ENCODE measurements around the gene SH2D3C.

The SH2D3C gene

DNA sequence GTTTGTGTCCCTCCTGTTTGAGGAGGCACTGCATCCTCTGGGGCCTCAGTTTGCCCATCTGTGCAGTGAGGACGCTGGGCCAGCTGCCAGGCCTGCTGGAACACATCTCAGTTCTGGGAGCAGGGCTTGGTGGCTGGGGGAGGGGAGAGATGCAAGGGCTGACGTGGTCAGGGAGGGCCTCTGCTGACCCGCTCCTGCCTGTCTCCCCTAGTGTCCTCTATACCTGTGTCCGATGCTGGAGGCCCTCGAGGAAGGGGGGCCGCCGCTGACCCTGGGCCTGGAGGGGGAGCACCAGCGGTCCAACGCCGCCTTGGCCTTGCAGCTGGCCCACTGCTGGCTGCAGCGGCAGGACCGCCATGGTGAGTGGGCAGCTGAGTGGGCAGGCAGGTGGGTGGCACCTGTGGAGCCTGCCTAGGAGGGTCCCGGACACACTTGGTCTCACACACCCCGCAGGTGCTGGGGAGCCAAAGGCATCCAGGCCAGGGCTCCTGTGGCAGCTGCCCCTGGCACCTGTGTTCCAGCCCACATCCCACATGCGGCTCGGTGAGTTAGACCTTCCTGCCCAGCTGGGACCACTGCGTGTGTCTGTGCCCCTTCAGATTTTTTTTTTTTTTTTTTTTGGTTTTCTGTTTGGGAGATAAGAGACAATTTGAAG, 30.0 kb upstream of the SH2D3C start:
- DNase-seq: no peak

DNA sequence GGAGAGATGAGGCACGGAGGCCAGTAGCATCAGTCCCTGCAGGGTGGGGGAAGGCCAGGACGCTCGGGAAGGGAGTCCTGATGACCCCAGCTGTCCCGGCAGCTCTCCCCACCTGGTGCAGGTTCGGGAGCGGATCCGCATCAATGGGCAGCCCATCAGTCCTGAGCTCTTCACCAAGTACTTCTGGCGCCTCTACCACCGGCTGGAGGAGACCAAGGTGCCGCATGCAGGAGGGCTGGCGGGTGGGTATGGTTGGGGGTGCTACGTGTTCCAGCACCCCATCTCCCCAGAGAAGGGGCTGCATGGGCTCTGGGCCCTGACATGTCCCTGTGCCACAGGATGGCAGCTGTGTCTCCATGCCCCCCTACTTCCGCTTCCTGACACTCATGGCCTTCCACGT, 28.4 kb upstream of the SH2D3C start:
- DNase-seq: no peak

DNA sequence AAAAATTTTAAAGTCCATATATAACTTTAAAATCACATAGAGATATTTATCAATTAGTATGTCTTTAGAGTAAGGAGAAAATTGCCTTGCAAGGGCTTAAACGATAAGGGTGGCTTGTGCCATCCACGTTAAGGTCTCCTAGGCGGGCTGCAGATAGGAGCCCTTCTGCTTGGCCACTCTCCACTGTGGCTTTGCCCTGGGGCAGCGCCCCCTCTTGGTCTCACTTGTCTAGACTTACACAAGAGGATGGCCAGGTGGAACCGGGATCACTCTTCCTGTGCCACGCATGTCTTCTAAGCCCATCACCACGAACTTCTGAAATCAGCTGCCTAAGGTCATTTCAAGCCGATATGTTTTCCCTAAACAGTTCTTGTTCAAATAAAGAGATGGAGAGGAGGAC, 27.2 kb upstream of the SH2D3C start:
- DNase-seq: no peak

DNA sequence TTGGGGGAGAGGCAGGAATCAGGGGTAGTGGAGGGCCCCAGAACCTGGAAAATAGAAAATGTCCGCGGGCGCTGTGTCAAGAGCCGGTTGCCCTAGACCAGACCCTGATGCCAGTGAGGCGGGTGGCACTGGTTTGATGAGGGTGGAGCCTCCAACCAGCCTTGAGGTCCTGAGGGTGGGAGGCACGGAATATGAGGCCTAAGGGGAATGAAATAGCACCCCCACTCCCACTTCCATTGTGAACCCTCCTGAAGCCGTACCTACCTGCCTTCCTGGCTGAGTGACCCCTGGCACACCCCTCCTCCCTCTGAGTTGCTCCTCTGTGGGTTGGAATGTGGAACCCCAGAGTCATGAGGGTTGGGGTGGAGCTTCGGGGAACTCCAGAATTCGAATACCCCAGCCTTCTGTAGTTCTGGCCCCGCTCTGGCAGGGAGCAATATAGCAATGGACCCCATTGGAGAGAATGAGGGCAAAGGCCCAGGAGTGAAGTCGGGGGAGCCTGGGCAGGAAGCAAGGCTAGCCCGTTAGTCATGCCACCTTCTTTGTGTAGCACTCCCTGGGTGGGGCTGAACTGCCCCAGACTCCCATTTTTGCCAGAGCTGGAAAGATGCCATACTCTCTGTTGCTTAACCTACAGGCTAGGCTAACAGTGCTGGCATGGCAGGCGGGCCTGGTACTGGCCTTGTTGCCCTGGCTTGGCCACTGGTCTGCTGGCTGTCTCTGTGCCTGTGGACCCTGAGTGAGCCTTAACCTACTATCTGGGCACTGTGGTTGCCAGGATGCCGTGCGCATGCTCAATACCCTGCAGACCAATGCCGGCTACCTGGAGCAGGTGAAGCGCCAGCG, 25.3 kb upstream of the SH2D3C start:
- no peak for DNase-seq

DNA sequence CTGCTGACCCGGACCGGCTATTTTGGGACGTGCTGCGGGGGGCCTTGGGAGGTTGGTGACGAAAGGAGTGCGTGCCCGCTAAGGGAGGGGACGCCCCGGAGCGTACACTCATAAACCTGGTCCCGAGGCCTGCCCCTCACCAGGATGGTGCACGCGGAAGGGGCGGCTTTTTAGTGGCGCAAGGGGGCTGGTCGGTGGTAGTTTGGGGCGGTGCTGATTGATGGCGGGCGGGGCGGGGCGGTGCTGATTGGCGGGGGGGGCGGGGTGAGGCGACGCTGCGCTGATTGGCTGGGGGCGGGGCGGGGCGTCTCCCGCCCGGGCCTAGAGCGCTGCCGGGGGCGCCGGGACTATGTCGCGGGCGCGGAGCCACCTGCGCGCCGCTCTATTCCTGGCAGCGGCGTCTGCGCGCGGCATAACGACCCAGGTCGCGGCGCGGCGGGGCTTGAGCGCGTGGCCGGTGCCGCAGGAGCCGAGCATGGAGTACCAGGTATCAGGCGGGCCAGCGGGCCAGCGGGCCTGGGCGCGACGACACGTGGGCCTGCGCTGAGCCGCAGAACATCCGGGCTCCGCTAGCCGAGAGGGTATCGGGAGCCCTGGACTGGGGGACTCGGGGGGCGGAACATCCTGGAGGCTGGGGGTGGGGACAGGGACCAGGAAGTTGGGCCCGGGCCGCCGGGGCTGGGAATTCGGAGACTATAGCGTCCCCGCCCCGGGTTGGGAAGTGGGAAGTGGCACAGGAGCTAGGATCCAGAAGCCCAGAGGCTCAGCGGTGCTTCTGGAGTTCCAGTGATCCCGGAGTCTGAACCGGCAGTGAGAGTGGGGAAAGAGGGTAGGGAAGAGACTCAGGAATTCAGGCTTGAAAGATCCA, 24.3 kb upstream of the SH2D3C start, which contains the start of gene FPGS:
Gene FPGS (plus strand): TSS at position 307 of the 868 bp plus-strand sequence. CDS start 43 bp downstream, at position 350.
- no peak for DNase-seq

DNA sequence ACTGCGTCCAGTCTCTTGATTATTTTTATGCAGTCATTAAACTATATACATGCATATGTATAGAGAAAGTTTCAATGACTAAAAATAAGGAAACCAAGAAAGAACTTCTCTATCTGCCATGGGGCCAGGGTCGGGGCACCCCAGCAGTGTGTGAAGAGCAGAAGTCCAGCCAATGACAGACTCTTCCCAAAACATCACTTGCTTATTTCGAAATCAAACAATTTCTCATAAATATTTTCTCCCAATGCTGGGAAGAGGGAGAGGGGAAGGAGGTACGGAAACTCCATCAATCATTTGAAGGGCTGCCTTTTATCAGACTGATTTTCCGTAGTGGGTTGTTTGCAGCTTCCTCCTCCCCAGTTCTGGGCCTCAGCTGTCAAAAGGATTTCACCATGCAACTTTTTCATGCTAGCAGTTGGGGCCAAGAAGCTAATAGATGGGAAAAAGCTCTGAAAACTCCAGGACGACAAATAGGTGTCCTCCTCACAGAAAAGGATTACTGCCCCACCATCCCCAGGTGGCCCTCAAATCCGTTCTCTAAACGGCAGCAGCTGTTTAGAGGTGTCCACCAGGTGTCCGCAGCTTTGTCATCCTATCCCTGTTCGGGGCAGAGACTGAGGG, 23.6 kb upstream of the SH2D3C start:
- no peak for DNase-seq

DNA sequence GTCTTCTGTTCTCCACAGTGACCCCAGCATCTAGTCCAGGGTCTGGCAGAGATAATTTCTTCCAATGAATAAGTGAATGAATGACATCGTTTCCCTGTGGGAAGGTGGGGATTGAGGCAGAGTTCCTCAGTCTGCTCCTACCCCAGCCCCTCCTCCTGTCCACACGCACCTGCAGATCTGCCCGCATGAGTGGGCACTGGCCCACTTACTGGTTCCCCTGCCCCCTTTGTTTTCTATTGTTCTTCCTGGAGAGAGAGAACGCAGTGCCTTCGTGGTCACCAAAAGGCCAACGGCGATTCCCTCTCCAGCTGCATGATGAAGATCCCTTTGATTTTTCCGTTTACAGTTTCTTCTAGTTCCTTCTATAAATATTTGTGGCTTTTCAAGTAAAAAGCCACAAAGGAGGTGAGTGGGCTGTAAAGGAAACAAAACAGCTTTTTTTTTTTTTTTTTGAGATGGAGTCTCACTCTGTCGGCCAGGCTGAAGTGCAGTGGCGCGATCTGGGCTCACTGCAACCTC, 18.4 kb upstream of the SH2D3C start:
- DNase-seq: no peak

DNA sequence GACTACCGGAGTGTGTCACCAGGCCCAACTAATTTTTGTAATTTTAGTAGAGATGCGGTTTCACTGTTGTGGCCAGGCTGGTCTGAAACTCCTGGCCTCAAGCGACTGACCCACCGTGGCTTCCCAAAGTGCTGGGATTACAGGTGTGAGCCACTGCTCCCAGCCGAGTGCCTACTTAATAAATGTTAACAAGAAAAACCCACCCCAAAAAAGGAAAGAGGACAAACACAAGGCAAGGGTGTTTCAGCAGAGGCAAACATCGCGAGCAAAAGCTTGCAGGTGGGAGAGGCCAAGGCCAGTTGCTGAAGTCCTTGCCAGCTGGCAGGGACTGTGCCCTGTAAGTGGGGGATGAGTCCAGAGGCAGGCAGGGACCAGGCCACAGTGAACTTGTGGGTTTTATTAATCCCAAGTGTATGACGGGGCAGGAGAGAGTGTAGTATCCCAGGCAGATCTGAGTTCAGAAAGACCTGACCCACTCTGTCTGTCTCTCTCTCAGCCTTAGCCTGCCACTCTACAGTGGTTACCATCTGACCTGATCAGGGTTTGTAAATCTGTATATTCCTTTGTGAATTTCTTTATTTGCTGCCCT, 17.9 kb upstream of the SH2D3C start:
- no peak for DNase-seq

DNA sequence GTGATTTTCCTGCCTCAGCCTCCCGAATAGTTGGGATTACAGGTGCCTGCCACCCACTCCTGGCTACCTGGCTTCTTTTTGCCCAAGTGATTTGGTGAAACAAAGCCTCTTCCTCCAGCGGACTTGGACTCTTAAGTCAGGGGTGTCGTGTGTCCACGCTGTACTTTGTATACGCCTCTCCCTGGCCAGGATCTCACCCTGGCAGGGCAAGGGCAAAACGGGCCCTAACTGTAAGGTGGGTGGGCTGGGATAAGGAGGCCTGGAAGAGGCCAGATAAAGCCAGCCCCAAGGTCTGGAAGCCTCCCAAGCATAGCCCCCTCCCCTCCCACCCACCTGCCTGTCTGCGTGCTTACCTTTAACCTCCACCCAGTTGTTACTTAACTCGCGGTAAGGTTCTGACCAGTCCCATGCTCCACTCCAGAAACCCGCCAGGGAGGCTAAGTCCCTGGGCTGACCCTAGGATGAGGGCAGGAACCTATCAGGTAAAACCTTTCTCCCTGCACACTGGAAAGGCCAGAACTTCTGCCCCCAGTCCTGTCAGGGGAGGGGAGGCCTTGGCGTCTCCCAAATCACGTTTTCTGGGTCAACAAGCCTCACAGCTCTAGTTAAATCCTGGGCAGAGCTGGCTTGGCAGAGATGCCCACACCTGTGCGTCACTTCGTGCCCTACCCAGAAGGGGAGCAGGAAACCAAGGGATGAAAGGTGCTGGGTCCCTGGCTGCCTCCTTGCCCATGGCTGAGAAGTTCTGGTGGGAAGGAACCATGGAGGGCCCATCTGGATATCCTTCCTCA, 15.7 kb upstream of the SH2D3C start:
- no peak for DNase-seq

DNA sequence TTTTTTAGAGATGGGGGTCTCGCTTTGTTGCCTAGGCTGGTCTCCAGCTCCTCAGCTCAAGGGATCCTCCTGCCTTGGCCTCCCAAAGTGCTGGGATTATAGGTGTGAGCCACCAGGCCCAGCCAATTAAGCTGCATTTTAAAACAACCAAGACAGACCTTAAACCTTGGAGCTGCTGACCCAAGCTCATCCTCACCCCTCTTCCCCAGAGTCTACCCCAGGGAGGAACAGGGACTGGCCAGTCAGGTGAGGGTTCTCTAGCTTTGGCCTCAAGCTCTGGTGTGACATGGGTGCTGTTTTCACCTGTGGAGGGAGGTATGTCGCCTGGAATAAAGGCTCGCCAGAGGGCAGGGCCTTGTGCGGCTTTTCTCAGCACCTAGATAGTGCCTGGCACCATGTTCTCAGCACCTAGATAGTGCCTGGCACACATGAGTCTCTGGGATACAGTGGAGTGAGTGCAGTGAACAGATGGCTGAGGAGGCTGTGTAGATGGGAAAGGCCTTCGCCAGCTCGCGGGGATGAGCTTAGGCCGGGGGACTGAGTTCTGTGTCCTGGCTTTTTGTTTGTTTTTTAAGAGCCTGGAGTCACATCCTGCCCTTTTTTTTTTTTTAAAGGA, 14.7 kb upstream of the SH2D3C start:
- no peak for DNase-seq

DNA sequence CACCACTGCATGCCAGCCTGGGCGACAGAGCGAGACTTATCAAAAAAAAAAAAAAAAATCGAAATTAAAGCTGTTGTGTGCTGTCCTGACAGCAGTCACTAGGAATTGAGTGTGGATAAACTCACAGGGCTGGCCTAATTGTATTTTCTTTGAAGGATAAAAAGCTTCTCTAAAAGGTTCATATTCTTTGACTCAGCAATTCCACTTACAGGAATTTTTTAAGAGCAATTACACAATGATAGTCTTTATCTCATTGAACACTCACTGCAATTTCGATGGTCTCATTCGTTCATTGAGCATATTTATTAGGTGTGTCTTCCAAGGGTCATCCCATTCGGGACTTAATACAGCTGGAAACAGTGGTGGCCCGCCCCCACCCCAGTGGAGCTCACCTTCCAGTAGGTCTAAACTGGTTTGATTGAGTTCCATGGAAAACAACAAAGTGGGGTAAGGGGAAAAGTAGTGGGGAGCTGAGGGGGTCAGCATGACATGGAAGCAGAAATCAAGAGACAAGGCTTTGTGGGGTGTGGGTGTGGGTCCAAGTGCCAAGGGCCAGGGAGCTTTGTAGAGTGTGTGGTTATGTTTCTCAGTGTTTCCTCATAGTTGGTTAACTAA, 14.1 kb upstream of the SH2D3C start:
- DNase-seq: no peak

DNA sequence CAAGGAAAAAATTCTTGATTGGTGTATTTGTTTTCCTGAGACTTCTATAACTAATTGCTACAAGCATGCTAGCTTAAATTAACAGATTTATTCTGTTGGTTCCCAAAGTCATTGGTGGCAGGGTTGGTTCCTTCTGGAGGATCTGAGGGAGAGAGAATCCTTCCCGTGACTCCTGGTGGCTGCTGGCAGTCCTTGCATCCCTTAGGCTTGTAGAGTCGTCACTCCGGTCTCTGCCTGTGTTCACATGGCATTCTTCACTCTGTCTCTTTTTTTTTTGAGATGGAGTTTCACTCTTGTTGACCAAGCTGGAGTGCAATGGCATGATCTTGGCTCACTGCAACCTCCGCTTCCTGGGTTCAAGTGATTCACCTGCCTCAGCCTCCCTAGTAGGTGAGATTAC, 12.6 kb upstream of the SH2D3C start:
- DNase-seq: no peak

DNA sequence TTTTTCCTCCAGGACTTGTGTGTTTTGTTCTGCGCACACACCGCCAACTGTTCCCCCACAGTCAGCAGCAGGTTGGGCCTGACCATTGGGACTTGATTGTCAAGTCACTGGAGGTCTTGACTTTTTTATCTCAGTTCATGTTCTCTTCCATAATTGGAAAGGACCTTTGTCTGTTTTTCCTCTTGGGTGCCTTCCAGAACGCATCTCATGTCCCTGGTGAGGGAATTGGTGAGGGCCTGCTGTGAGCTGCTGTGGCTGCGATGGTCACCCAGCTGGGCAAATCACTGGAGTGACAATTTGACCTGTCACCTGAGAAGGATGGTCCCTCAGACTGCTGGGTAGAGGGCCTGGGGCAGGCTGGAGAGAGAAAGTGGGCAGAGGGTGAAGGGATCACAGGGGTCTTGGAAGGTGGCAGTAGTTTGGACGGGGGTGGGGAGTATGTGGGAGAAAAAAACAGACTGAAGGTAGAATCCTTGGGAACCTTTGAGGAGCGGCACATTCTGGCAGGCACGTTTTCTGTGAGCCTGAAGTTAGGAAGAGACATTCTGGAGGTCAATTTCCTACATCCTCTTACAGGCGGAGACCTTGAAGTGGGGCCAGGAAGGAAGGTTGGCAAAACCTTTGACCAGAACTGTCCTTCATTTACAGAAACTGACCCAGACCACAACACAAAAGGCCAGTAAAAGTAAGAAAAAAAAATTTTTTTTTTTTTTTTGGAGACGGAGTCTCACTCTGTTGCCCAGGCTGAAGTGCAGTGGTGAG, 11.8 kb upstream of the SH2D3C start:
- DNase-seq: no peak

DNA sequence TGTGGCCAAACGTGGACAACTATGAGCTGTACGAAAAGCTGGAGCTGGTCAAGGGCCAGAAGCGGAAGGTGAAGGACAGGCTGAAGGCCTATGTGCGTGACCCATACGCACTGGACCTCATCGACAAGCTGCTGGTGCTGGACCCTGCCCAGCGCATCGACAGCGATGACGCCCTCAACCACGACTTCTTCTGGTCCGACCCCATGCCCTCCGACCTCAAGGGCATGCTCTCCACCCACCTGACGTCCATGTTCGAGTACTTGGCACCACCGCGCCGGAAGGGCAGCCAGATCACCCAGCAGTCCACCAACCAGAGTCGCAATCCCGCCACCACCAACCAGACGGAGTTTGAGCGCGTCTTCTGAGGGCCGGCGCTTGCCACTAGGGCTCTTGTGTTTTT, 10.7 kb upstream of the SH2D3C start:
- no peak for DNase-seq

DNA sequence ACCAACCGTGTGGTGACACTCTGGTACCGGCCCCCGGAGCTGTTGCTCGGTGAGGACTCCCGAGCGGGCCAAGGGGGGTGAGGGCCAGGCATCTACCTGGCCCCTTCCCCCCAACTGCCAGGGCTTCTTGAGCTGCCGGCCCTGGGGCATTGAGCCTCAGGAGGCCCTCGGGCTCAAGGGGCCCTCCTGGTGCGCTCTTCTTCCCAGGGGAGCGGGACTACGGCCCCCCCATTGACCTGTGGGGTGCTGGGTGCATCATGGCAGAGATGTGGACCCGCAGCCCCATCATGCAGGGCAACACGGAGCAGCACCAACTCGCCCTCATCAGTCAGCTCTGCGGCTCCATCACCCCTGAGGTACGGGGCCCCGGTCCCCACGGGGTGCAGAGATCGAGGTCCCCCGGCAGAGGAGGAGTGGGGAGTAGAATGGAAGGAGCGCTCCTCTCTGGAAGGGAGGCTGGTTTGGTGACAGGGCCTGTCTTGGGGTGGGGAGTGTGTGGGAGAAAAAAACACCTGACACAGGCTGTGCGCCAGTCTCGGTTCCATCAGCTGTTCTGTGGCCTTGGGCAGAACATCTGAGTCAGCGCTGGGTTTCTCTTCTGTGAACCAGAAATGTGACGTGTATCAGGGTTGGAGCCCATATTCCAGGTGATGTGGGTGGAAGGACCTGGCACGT, 10.0 kb upstream of the SH2D3C start:
- no peak for DNase-seq

DNA sequence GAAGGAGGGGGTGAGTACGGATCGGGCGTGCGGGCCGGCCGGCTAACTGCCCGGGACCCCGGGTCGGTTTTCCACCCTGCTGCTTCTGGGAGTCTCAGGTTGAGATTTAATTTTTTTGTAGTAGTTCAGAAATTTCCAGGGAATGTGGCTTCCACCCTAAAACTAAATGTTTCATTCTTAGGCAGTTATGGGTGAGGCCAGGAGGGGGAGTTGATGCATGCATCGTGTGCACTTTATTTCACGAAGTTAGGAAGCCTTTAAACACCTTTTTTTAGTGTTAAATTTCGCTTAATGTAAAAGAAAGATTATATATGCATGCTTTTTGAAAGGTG, 8.3 kb upstream of the SH2D3C start:
- DNase-seq: no peak

DNA sequence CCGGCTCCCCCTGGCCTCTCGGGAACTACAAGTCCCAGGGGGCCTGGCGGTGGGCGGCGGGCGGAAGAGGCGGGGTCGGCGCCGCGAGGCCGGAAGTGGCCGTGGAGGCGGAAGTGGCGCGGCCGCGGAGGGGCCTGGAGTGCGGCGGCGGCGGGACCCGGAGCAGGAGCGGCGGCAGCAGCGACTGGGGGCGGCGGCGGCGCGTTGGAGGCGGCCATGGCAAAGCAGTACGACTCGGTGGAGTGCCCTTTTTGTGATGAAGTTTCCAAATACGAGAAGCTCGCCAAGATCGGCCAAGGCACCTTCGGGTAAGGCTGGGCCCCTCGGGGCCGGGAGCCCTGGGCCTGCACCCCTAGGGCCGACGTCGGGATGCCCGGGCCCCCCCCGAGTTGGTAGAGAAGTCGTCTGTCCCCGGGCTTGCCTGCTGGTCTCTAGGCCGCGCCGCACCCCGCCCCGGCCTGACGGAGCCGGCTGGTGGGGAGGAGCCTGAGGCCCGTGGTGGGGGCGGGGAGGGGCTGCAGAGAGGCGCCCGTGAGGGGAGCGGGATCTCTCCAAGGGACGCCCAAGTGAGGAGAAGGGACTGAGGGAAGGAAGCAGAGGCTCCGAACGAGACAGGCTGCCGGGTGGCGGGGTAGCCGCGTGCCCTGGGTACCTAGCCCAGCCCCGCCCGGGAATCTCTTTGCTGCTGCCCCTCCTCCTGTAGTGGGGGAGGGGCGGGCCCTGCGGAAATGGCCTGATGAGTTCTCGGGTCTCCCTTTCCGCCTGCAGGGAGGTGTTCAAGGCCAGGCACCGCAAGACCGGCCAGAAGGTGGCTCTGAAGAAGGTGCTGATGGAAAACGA, 7.7 kb upstream of the SH2D3C start, which contains the start of gene CDK9:
Gene CDK9 (plus strand): TSS at position 102 of the 840 bp plus-strand sequence. CDS start 115 bp downstream, at position 217.
- no peak for DNase-seq

Measured in cortex of kidney (tissue), 1 donor.